ENCODE measurements around the gene INIP. TPM values are rescaled to one million over a fixed set of nuclear protein-coding genes. Genes with fewer than 3 reads are reported as not detected.
A peak's percentile ranks its signal among the peaks of the same experiment; 100 is the strongest.

Gene INIP
- polyA plus RNA-seq, 1 experiment = 29.2 TPM

DNA sequence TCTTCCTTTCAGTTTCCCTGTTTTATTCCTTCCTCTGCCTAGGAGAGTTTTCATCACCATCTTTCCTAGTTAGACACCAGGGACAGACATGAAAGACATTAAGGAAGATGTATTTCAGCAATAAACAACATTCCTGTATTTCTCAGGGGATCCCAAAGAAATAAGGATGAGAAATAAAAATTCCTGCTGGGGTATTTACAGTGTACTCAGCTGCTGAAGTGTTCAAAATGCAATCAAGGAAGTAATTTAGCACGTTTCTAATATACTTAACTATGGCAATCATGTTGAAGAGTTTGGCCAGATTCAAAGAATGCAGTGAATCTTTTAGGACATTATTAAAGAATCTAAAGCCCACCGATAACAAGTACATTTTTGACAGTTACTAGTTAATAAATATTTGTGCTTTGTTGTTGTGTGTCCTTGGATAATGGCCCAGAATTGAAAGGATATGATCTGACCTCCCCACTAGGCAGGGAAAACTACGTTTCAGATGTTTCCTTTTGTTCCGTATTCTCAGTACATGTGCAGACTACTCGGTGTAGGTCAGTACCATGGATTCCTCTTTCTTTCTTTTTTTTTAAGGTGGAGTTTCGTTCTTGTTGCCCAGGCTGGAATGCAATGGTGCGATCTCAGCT, 46.8 kb downstream of the INIP start:
- DNase-seq (ENCODE audit: low read depth, low spot score) = no peak
- Histone ChIP-seq H3K9me3 (ENCODE audit: control insufficient read depth, insufficient read depth, low read length) (no peaks in the 10 kb centered on the region), H3K4me3 (ENCODE audit: low read depth, low read length) (no peak overlapping the region), H3K27me3 (ENCODE audit: control insufficient read depth, insufficient read depth, low read length) (no peaks in the 10 kb centered on the region), H3K27ac (ENCODE audit: low read depth, low read length) (no peak overlapping the region)
- TF ChIP-seq, protein P1, sequence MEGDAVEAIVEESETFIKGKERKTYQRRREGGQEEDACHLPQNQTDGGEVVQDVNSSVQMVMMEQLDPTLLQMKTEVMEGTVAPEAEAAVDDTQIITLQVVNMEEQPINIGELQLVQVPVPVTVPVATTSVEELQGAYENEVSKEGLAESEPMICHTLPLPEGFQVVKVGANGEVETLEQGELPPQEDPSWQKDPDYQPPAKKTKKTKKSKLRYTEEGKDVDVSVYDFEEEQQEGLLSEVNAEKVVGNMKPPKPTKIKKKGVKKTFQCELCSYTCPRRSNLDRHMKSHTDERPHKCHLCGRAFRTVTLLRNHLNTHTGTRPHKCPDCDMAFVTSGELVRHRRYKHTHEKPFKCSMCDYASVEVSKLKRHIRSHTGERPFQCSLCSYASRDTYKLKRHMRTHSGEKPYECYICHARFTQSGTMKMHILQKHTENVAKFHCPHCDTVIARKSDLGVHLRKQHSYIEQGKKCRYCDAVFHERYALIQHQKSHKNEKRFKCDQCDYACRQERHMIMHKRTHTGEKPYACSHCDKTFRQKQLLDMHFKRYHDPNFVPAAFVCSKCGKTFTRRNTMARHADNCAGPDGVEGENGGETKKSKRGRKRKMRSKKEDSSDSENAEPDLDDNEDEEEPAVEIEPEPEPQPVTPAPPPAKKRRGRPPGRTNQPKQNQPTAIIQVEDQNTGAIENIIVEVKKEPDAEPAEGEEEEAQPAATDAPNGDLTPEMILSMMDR (IDR thresholded peaks at IDR 0.05; ENCODE audit: low read depth, low read length) = no peak
- ChIA-PET POLR2A (no interaction called here), CTCF (no interaction called here)

DNA sequence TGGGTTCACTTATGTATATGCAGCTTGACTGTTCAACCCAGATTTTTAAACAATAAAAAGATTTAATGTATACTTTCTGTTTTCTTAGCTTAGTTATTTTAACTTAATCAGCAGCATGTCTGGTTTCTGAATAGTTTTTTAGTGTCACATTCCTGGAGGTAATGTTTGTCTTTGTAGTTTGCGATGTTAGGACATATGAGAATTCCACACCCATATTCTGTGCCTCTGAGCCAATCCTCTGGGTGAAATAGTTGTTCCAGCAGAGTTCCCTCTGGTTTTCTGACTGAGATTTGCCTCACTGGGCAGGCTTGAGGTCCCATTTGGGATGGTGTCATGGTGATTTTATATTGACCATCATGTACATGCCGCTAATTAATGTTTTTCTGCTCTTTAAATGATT, 48.6 kb downstream of the INIP start:
- no peak overlapping the region for H3K4me3 ChIP-seq (ENCODE audit: low read depth, low read length)
- ChIA-PET POLR2A (no interaction called here), CTCF (interaction anchor here (0.9 kb wide), 1 partner anchor 12 kb away, joined by 3 read pairs; no protein-coding TSS in a partner anchor)
- TF ChIP-seq, protein P1 (IDR thresholded peaks at IDR 0.05; ENCODE audit: low read depth, low read length) = no peak
- no peak overlapping the region for H3K27ac ChIP-seq (ENCODE audit: low read depth, low read length)
- H3K27me3 ChIP-seq (ENCODE audit: control insufficient read depth, insufficient read depth, low read length) = no peaks in the 10 kb centered on the region
- H3K9me3 ChIP-seq (ENCODE audit: control insufficient read depth, insufficient read depth, low read length) = no peaks in the 10 kb centered on the region
- no peak for DNase-seq (ENCODE audit: low read depth, low spot score)

DNA sequence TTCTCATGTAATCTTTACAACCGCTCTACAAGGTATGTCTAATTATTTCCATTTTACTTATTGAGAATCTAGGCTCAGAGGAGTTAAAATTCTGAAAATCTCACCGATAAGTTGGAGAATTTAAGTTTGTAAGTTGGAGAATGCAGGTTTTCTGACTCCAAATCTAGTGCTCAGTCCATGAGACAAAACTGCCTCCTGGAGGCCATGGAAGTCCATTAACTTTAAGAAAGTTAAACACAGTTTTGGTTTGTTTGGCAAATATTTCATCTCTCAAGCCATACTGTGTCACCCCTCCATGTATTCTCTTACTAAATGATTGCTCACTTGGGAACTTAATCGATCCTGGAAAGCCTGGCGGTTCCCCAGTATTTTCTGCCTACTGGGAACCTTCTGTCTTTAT, 52.6 kb downstream of the INIP start:
- TF ChIP-seq, protein P1 (IDR thresholded peaks at IDR 0.05; ENCODE audit: low read depth, low read length) = peak; percentile 44; the same call in 1 of the 2 replicates
- Histone ChIP-seq H3K27me3 (ENCODE audit: control insufficient read depth, insufficient read depth, low read length) (no peaks in the 10 kb centered on the region), H3K4me3 (ENCODE audit: low read depth, low read length) (no peak overlapping the region), H3K27ac (ENCODE audit: low read depth, low read length) (no peak overlapping the region), H3K9me3 (ENCODE audit: control insufficient read depth, insufficient read depth, low read length) (no peaks in the 10 kb centered on the region)
- POLR2A ChIA-PET = no interaction called here
- CTCF ChIA-PET = interaction anchor here (0.9 to 1.3 kb wide), 2 partner anchors 15 to 46 kb away, joined by 3 read pairs; no protein-coding TSS in a partner anchor
- peak; percentile 7 for DNase-seq (ENCODE audit: low read depth, low spot score)

DNA sequence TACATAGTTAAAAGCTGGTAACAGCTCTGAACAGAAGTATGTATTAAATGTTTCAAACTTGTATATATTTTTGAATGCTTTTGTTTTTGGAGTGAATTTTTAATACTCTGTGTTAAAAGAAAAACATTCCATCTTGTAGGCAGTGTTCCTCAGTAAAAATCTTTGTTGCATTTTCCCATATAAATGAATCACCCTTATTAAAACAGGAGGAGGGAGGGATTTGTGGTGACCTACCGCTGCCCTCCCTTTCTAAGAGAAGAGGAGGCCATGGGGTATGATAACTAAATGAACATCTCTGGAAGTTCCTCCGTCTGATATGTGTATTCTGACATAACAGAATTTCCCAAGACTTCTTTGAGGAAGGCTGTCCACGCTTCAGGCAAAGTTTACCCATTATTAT, 53.4 kb downstream of the INIP start:
- H3K9me3 ChIP-seq (ENCODE audit: control insufficient read depth, insufficient read depth, low read length) = no peaks in the 10 kb centered on the region; the same call in 1 of the 2 replicates
- no peak overlapping the region for H3K4me3 ChIP-seq (ENCODE audit: low read depth, low read length)
- H3K27me3 ChIP-seq (ENCODE audit: control insufficient read depth, insufficient read depth, low read length) = no peaks in the 10 kb centered on the region
- CTCF ChIA-PET = interaction anchor here (1.1 to 1.3 kb wide), 2 partner anchors 47 to 53 kb away, joined by 3 read pairs; partner anchors contain the start of gene INIP
- no peak for DNase-seq (ENCODE audit: low read depth, low spot score)
- no peak overlapping the region for H3K27ac ChIP-seq (ENCODE audit: low read depth, low read length)
- POLR2A ChIA-PET = no interaction called here
- TF ChIP-seq, protein P1 (IDR thresholded peaks at IDR 0.05; ENCODE audit: low read depth, low read length) = no peak

DNA sequence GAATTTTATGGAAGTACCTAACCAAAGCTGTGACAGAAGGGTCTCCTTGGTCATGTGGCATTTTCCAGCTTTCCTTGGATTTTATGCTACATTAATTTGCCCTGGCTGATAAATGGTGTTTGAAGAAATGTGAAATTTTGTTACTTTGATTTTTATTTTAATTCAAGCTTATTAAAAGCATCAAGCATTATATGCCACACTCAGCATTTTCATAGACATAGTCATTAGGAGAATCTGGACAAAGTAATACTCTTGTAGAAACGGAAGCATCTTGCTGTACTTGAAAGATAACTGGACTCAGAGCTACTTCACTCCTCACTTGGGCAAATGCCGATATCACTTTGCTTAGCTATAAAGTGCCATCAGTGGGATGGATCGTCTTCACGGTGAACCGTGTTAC, 54.2 kb downstream of the INIP start:
- H3K27ac ChIP-seq (ENCODE audit: low read depth, low read length) = no peak overlapping the region
- POLR2A ChIA-PET = no interaction called here
- H3K27me3 ChIP-seq (ENCODE audit: control insufficient read depth, insufficient read depth, low read length) = no peaks in the 10 kb centered on the region
- no peak for DNase-seq (ENCODE audit: low read depth, low spot score)
- no peaks in the 10 kb centered on the region; the same call in 1 of the 2 replicates for H3K9me3 ChIP-seq (ENCODE audit: control insufficient read depth, insufficient read depth, low read length)
- TF ChIP-seq, protein P1 (IDR thresholded peaks at IDR 0.05; ENCODE audit: low read depth, low read length) = no peak
- CTCF ChIA-PET = interaction anchor here (1.0 to 1.1 kb wide), 2 partner anchors 54 to 221 kb away, joined by 3 read pairs; partner anchors contain the start of gene INIP
- H3K4me3 ChIP-seq (ENCODE audit: low read depth, low read length) = no peak overlapping the region

Data from AG04450 (cell line).